Measurements from ENCODE around the gene OTOG. TPM values are rescaled to one million over a fixed set of nuclear protein-coding genes. Genes with fewer than 3 reads are reported as not detected.

OTOG gene
- total and polyA plus RNA-seq, 2 donors (not counting 3 experiments of a cell fraction or from before 2014, with no cell fraction given): not detected

DNA sequence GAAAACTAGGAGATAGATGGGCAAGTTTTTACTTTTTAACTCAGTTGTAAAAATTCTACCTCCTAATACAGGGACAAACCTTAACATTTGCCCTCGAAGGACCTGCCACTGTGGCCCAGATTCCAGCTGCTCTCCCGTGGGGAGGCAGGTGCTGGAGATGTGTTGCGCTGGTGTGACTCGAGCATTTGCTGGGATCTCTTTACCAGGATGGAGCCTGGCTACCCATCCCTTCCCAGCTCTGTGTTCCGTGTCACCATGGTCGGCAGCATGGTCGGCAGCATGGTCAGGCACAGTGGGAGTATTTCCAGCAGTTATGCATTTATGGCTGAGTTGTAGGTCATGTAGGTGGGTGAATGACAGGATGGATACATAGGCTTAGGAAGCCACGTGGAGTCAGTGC is 41.1 kb downstream of the OTOG start:
- ChIA-PET CTCF (no interaction called here), POLR2A (no interaction called here)
- no peaks in the 10 kb centered on the region for H4K20me1 ChIP-seq (replicated peaks; ENCODE audit: control insufficient read depth, extremely low read depth, insufficient read depth, low read length)
- dilution Hi-C loops (cut with MboI; ENCODE audit: extremely low pct_ligation_motif_present, low sequenced_read_pairs): no loop called here
- H3K4me1 ChIP-seq (ENCODE audit: control insufficient read depth, extremely low read depth, insufficient read depth, low read length): no peaks in the 10 kb centered on the region
- H3K9me3 ChIP-seq (replicated peaks; ENCODE audit: control insufficient read depth, insufficient read depth, low read length): no peaks in the 10 kb centered on the region
- H3K9ac ChIP-seq (replicated peaks; ENCODE audit: extremely low read depth, insufficient read depth, low read length): no peak overlapping the region
- H3K36me3 ChIP-seq (ENCODE audit: control insufficient read depth in 2 of 2, extremely low read depth in 1 of 2, insufficient read depth in 2 of 2, low read length in 2 of 2): no peaks in the 10 kb centered on the region
- H3K9me1 ChIP-seq (replicated peaks; ENCODE audit: control insufficient read depth, extremely low read depth, insufficient read depth, low read length): no peaks in the 10 kb centered on the region
- no peak overlapping the region for H3K4me3 ChIP-seq (replicated peaks in 1 of 3; ENCODE audit: insufficient read depth in 1 of 3, low read depth in 1 of 3, low read length in 3 of 3)
- H3K4me2 ChIP-seq (ENCODE audit: insufficient read depth, low read length): no peak overlapping the region
- H3K27me3 ChIP-seq (ENCODE audit: control insufficient read depth in 2 of 2, insufficient read depth in 2 of 2, low read length in 2 of 2): no peaks in the 10 kb centered on the region
- intact Hi-C loops (cut with micrococcal nuclease): no loop called here
- no TSS peak for BruUV-seq (replicated peaks)
- TF ChIP-seq MYC (IDR thresholded peaks at IDR 0.05; ENCODE audit: low read depth, low read length): no peak
- no peak for TF ChIP-seq GATA2 (IDR thresholded peaks at IDR 0.05; ENCODE audit: insufficient read depth, insufficient read length, low read depth, low read length)
- H2AFZ ChIP-seq (ENCODE audit: low read depth, low read length): no peak overlapping the region
- H3K79me2 ChIP-seq (ENCODE audit: control insufficient read depth, insufficient read depth, low read length): no peaks in the 10 kb centered on the region
- no peak for FAIRE-seq
- H3K27ac ChIP-seq (ENCODE audit: insufficient read depth, low read depth, low read length): no peak overlapping the region
- DNase-seq (ENCODE audit: low read depth, low spot score): no peak

DNA sequence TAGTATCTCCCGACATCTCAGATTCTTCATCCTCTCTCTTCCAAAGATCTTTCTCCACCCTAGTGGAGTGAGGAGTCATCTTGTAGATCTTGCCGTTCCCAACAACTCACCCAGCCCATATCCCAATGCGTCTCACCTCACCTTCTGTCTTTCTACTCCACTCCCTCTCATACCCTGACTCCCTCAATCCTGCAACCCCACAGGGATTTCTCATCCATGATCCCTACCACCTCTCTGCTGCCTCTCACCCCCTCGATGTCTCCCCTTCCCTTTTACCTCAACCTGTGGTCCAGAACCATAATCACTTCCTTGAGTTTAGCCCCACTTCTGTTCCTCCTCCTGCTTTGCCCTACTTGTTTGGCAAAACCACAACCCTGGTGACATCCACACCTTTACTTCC is 41.7 kb downstream of the OTOG start:
- DNase-seq (ENCODE audit: low read depth, low spot score): no peak
- Histone ChIP-seq H4K20me1 (replicated peaks; ENCODE audit: control insufficient read depth, extremely low read depth, insufficient read depth, low read length) (no peaks in the 10 kb centered on the region), H3K4me1 (ENCODE audit: control insufficient read depth, extremely low read depth, insufficient read depth, low read length) (no peaks in the 10 kb centered on the region), H3K4me3 (replicated peaks in 1 of 3; ENCODE audit: insufficient read depth in 1 of 3, low read depth in 1 of 3, low read length in 3 of 3) (no peak overlapping the region), H3K36me3 (ENCODE audit: control insufficient read depth in 2 of 2, extremely low read depth in 1 of 2, insufficient read depth in 2 of 2, low read length in 2 of 2) (no peaks in the 10 kb centered on the region), H3K27me3 (ENCODE audit: control insufficient read depth in 2 of 2, insufficient read depth in 2 of 2, low read length in 2 of 2) (no peaks in the 10 kb centered on the region), H3K9me1 (replicated peaks; ENCODE audit: control insufficient read depth, extremely low read depth, insufficient read depth, low read length) (no peaks in the 10 kb centered on the region), H3K27ac (ENCODE audit: insufficient read depth, low read depth, low read length) (no peak overlapping the region), H2AFZ (ENCODE audit: low read depth, low read length) (no peak overlapping the region), H3K4me2 (ENCODE audit: insufficient read depth, low read length) (no peak overlapping the region), H3K79me2 (ENCODE audit: control insufficient read depth, insufficient read depth, low read length) (no peaks in the 10 kb centered on the region), H3K9me3 (replicated peaks; ENCODE audit: control insufficient read depth, insufficient read depth, low read length) (no peaks in the 10 kb centered on the region), H3K9ac (replicated peaks; ENCODE audit: extremely low read depth, insufficient read depth, low read length) (no peak overlapping the region)
- intact Hi-C loops (cut with micrococcal nuclease): no loop called here
- no peak for TF ChIP-seq GATA2 (IDR thresholded peaks at IDR 0.05; ENCODE audit: insufficient read depth, insufficient read length, low read depth, low read length)
- TF ChIP-seq POLR2AphosphoS5 (IDR thresholded peaks at IDR 0.05; ENCODE audit: insufficient read depth, low read depth, low read length): no peak
- TF ChIP-seq JUN (IDR thresholded peaks at IDR 0.05; ENCODE audit: borderline replicate concordance, insufficient read depth, insufficient read length, low read depth): no peak
- no peak for TF ChIP-seq FOS (IDR thresholded peaks at IDR 0.05; ENCODE audit: borderline replicate concordance, insufficient read depth, low read length)
- ChIA-PET POLR2A (no interaction called here), CTCF (no interaction called here)
- dilution Hi-C loops (cut with MboI; ENCODE audit: extremely low pct_ligation_motif_present, low sequenced_read_pairs): no loop called here
- no TSS peak for BruUV-seq (replicated peaks)
- FAIRE-seq: no peak

Measured in endothelial cell of umbilical vein (primary cell).